GM19043 (cell line): ENCODE measurements around the gene STAT4.

ENCODE experiments used
- ATAC-seq: cut with Tn5 transposase; IDR thresholded peaks from one replicate; pipeline ENCODE4 v1.9.1; 2021; ENCODE audit warnings: low read depth; ENCODE audit not compliant: unreplicated experiment

STAT4 gene

GRCh38 chr2:191020742-191021381, 129.9 kb downstream of the STAT4 start:
- peak; percentile 3 for ATAC-seq

GRCh38 chr2:191020221-191020741, 130.5 kb downstream of the STAT4 start:
- peak; percentile 53 for ATAC-seq

- no peak for ATAC-seq
These were observed 131.4 kb downstream of the STAT4 start for GRCh38 chr2:191019376-191019775.

- no peak for ATAC-seq
These were observed 132.1 kb downstream of the STAT4 start for GRCh38 chr2:191018643-191019119.

- ATAC-seq = no peak
These were observed 132.7 kb downstream of the STAT4 start for GRCh38 chr2:191018048-191018447.

GRCh38 chr2:191015831-191016230, 135.0 kb downstream of the STAT4 start:
- ATAC-seq = no peak

GRCh38 chr2:191015239-191015638, 135.6 kb downstream of the STAT4 start:
- ATAC-seq = no peak

GRCh38 chr2:191014653-191015020, 136.2 kb downstream of the STAT4 start:
- no peak for ATAC-seq

GRCh38 chr2:191013932-191014652, 136.7 kb downstream of the STAT4 start, which contains the start of gene STAT1:
Gene STAT1, minus strand, starts transcription at chr2:191014171. Its CDS starts 4,168 bp downstream, at chr2:191010003.
- ATAC-seq = peak; percentile 70

- no peak for ATAC-seq
These were observed 137.2 kb downstream of the STAT4 start for GRCh38 chr2:191013682-191013931.

- no peak for ATAC-seq
These were observed 137.7 kb downstream of the STAT4 start for GRCh38 chr2:191012845-191013681.

- no peak for ATAC-seq
These were observed 138.4 kb downstream of the STAT4 start for GRCh38 chr2:191012346-191012745.

- ATAC-seq = no peak
These were observed 139.6 kb downstream of the STAT4 start for GRCh38 chr2:191010887-191011885.

GRCh38 chr2:191009541-191010374, 141.0 kb downstream of the STAT4 start:
- ATAC-seq = no peak

GRCh38 chr2:191008286-191008685, 142.5 kb downstream of the STAT4 start:
- no peak for ATAC-seq

GRCh38 chr2:191006997-191007783, 143.6 kb downstream of the STAT4 start:
- ATAC-seq = no peak

GRCh38 chr2:191006297-191006696, 144.5 kb downstream of the STAT4 start:
- no peak for ATAC-seq
